Measurements from ENCODE around the gene NME3. TPM values are rescaled to one million over a fixed set of nuclear protein-coding genes. Genes with fewer than 3 reads are reported as not detected.

NME3 gene
- total and polyA plus RNA-seq, 2 of the 13 experiments (the other 11 are each of a cell fraction or from before 2014, with no cell fraction given), result 10.4 to 15.9 TPM

GRCh38 chr16:1773703-1774447 lies 2.5 kb upstream of the NME3 start (continued):
- TF ChIP-seq ZHX2 (IDR thresholded peaks at IDR 0.05; ENCODE audit: low read depth) (no peak), ZHX2 (CRISPR knock-in tag; IDR thresholded peaks at IDR 0.05; ENCODE audit: borderline replicate concordance) (no peak), ATF1 (CRISPR knock-in tag; IDR thresholded peaks at IDR 0.05) (no peak), FLYWCH1 (CRISPR knock-in tag; IDR thresholded peaks at IDR 0.05) (no peak), PCBP1 (IDR thresholded peaks at IDR 0.05; ENCODE audit: borderline replicate concordance, low read depth, low read length) (no peak), SMC3 (IDR thresholded peaks at IDR 0.05; ENCODE audit: low read length) (no peak), ZNF646 (CRISPR knock-in tag; IDR thresholded peaks at IDR 0.05) (no peak), TOPORS (CRISPR knock-in tag; IDR thresholded peaks at IDR 0.05) (no peak), DZIP1 (CRISPR knock-in tag; IDR thresholded peaks at IDR 0.05) (no peak), ZNF558 (CRISPR knock-in tag; IDR thresholded peaks at IDR 0.05; ENCODE audit: borderline replicate concordance) (no peak), HNF4G (IDR thresholded peaks at IDR 0.05; ENCODE audit: borderline replicate concordance, low read depth, low read length) (no peak), HNF4G (CRISPR knock-in tag; IDR thresholded peaks at IDR 0.05; ENCODE audit: borderline replicate concordance, low read depth) (no peak), ZNF441 (CRISPR knock-in tag; IDR thresholded peaks at IDR 0.05; ENCODE audit: borderline replicate concordance) (0 out of 2 replicates have a peak, but pooled peaks have one; percentile 17)

All from HepG2 (cell line).